H7 (cell line): ENCODE data around the gene COL17A1. TPM values are rescaled to one million over a fixed set of nuclear protein-coding genes. Genes with fewer than 3 reads are reported as not detected.

Source experiments
- DNase-seq: peaks from one replicate; pipeline ENCODE4 v3.0.0; 2012
- H3K27me3 ChIP-seq: 2 replicates; pipeline ENCODE4 v1.6.0; 2011; ENCODE audit warnings: mild to moderate bottlenecking, low read length; ENCODE audit not compliant: control insufficient read depth, insufficient read depth
- H3K36me3 ChIP-seq: replicated peaks from 2 replicates; pipeline ENCODE4 v1.5.1; 2011; ENCODE audit warnings: low read length; ENCODE audit not compliant: control insufficient read depth, insufficient read depth
- H3K4me3 ChIP-seq: 2 replicates; pipeline ENCODE4 v1.5.1; 2011; ENCODE audit warnings: low read depth, mild to moderate bottlenecking, control low read depth, low read length, moderate library complexity; ENCODE audit not compliant: insufficient read depth
- total RNA-seq: library from RNA; depleted of rRNA; stranded (reverse); fragments of >200 nt; shearing (Covaris generic); gene quantifications from 2 replicates; pipeline ENCODE4 v1.2.3, GENCODE V29; 2014; rRNA removed

COL17A1 gene
- total RNA-seq, 1 experiment from 2014 or later = 1.0 TPM

DNA sequence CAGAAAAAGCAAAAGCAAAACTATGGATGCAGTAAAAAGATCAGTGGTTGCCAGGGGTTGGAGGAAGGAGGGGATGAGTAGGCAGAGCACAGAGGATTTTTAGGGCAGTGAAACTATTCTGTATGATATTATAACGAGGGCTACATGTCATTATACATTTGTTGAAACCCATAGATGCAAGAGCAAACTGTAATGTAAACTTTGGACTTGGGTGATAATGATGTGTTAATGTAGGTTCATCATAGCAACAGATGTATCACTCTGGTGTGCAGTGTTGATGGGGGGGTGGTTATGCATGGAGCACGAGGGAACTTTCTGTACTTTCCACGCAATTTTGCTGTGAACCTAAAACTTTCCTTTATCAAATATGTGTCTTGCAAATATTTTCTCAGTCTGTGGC is 95.6 kb downstream of the COL17A1 start:
- H3K36me3 ChIP-seq = no peaks in the 10 kb centered on the region
- DNase-seq = no peak
- no peaks in the 10 kb centered on the region for H3K27me3 ChIP-seq
- no peak overlapping the region for H3K4me3 ChIP-seq

GRCh38 chr10:103986360-103986759 is 99.3 kb downstream of the COL17A1 start:
- H3K4me3 ChIP-seq = no peak overlapping the region
- H3K36me3 ChIP-seq = no peaks in the 10 kb centered on the region
- no peak for DNase-seq
- H3K27me3 ChIP-seq = no peaks in the 10 kb centered on the region

- no peak for DNase-seq
- Histone ChIP-seq H3K27me3 (no peaks in the 10 kb centered on the region), H3K36me3 (no peaks in the 10 kb centered on the region), H3K4me3 (no peak overlapping the region)
Observed at GRCh38 chr10:103985726-103986125, 100.0 kb downstream of the COL17A1 start.

- Histone ChIP-seq H3K4me3 (no peak overlapping the region), H3K36me3 (no peaks in the 10 kb centered on the region), H3K27me3 (no peaks in the 10 kb centered on the region)
- no peak for DNase-seq
Observed at GRCh38 chr10:103983367-103983911, 102.2 kb downstream of the COL17A1 start.

- DNase-seq = peak; percentile 64
- Histone ChIP-seq H3K27me3 (no peaks in the 10 kb centered on the region), H3K4me3 (no peak overlapping the region)
Observed at GRCh38 chr10:103982639-103983038, 103.0 kb downstream of the COL17A1 start.

More at GRCh38 chr10:103982639-103983038, 103.0 kb downstream of the COL17A1 start:
- no peaks in the 10 kb centered on the region for H3K36me3 ChIP-seq

Other genes with a start within 250 kb of the COL17A1 start
- gene SH3PXD2A, start 230.3 kb downstream of the COL17A1 start, total RNA-seq = 6.8 and 8.1 TPM in 2 replicates
- 24.0 and 42.9 TPM in 2 replicates for gene STN1, start 167.7 kb downstream of the COL17A1 start, total RNA-seq
- 15.6 and 29.7 TPM in 2 replicates for gene SLK, start 118.7 kb downstream of the COL17A1 start, total RNA-seq
- 17.6 and 18.5 TPM in 2 replicates for gene SFR1, start 36.3 kb upstream of the COL17A1 start, total RNA-seq
- 0.21 and 0.30 TPM in 2 replicates for gene CFAP43, start 146.5 kb upstream of the COL17A1 start, total RNA-seq
- 130 and 155 TPM in 2 replicates for gene GSTO1, start 169.0 kb upstream of the COL17A1 start, total RNA-seq
- 15.2 and 20.6 TPM in 2 replicates for gene GSTO2, start 183.3 kb upstream of the COL17A1 start, total RNA-seq